ENCODE data around the gene IL3RA.
"Not testable (repeated sequence)": the region's sequence is repeated elsewhere in the genome, so short reads cannot be mapped to it uniquely, and the experiment has no call there.

IL3RA gene

GRCh38 chrX:1400742-1401471 lies 64.3 kb downstream of the IL3RA start:
- in situ Hi-C loops (cut with MboI; ENCODE audit: low sequenced_read_pairs, unreplicated experiment), result no loop called here
- TF ChIP-seq, protein P1, sequence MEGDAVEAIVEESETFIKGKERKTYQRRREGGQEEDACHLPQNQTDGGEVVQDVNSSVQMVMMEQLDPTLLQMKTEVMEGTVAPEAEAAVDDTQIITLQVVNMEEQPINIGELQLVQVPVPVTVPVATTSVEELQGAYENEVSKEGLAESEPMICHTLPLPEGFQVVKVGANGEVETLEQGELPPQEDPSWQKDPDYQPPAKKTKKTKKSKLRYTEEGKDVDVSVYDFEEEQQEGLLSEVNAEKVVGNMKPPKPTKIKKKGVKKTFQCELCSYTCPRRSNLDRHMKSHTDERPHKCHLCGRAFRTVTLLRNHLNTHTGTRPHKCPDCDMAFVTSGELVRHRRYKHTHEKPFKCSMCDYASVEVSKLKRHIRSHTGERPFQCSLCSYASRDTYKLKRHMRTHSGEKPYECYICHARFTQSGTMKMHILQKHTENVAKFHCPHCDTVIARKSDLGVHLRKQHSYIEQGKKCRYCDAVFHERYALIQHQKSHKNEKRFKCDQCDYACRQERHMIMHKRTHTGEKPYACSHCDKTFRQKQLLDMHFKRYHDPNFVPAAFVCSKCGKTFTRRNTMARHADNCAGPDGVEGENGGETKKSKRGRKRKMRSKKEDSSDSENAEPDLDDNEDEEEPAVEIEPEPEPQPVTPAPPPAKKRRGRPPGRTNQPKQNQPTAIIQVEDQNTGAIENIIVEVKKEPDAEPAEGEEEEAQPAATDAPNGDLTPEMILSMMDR (IDR thresholded peaks at IDR 0.05; ENCODE audit: borderline replicate concordance, control extremely low read depth, extremely low read depth, insufficient read depth, missing control alignments), result no peak
- DNase-seq (ENCODE audit: low spot score), result no peak

DNA sequence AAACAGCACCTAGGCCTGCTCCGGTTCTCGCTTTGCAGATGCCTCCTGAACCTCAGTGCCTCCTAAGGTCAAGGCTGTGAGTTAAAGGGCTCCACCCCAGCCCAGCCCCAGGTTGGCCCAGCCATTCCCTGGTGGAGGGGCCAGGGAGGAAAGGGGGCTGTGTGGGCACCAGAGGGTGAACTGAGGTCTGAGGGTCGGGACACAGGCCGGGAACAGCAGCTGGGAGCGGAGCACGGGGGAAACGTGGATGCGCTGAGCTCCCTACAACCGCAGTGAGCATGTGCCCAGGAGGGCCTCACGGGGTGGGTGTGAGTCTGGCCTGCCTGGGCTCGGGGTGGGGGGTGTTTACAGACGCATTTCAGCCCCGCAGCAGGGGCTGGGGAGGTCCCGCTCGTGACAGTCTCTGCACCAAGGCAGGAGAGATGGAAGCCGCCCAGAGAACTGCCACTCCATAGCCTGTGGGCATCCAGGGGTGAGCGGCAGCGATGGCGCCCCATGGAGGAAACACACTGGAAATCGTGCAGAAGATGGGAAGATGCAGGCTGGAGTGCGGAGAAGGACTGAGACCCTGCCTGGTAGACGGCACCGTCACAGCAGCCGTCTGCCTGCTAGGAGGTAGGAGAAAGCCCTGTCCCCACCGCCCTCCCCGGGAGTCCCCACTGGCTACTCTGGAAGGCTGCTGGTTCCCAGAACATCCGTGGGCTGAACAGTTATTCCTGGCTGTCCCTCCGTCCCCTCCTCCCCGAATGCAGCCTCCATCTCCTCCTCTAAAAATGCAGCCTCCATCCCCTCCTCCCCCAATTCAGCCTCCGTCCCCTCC lies 65.2 kb downstream of the IL3RA start:
- DNase-seq (ENCODE audit: low spot score), result no peak
- TF ChIP-seq, protein P1 (IDR thresholded peaks at IDR 0.05; ENCODE audit: borderline replicate concordance, control extremely low read depth, extremely low read depth, insufficient read depth, missing control alignments), result no peak
- in situ Hi-C loops (cut with MboI; ENCODE audit: low sequenced_read_pairs, unreplicated experiment), result no loop called here

DNA sequence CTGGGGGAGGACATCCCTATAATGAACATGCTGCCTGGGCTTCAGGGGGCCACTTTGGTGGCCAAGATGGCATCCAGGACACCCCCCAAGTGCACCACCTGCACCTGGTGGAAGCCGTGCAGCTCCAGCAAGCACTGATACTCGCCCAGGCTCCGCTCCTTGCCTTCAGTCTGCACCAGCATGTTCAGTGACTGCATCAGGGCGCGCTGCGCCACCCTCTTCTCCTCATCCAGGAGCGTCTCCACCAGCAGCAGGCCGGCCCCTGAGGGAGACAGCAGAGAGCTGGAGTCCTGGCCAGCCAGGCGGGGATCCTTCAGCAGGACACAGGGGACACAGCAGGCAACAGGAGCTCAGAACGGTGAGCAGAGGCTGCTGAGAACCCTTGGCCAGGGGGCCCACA lies 66.6 kb downstream of the IL3RA start:
- in situ Hi-C loops (cut with MboI; ENCODE audit: low sequenced_read_pairs, unreplicated experiment), result no loop called here
- TF ChIP-seq, protein P1 (IDR thresholded peaks at IDR 0.05; ENCODE audit: borderline replicate concordance, control extremely low read depth, extremely low read depth, insufficient read depth, missing control alignments), result no peak
- no peak for DNase-seq (ENCODE audit: low spot score)

DNA sequence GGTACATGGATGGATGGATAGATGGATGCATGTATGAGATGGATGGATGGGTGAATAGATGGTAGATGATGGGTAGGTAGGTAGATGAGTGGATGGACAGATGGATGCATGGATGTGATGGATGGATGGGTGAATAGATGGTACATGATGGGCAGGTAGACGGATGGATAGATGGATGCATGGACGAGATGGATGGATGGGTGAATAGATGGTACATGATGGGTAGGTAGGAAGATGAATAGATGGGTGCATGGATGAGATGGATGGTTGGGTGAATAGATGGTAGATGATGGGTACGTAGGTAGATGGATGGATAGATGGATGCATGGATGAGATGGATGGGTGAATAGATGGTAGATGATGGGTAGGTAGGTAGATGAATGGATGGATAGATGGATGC lies 67.3 kb downstream of the IL3RA start:
- in situ Hi-C loops (cut with MboI; ENCODE audit: low sequenced_read_pairs, unreplicated experiment); DNase-seq (ENCODE audit: low spot score): not testable (repeated sequence)

GRCh38 chrX:1405769-1406168 lies 69.2 kb downstream of the IL3RA start:
- in situ Hi-C loops (cut with MboI; ENCODE audit: low sequenced_read_pairs, unreplicated experiment); DNase-seq (ENCODE audit: low spot score): not testable (repeated sequence)

GRCh38 chrX:1407035-1407434 lies 70.5 kb downstream of the IL3RA start:
- TF ChIP-seq, protein P1 (IDR thresholded peaks at IDR 0.05; ENCODE audit: borderline replicate concordance, control extremely low read depth, extremely low read depth, insufficient read depth, missing control alignments), result no peak
- in situ Hi-C loops (cut with MboI; ENCODE audit: low sequenced_read_pairs, unreplicated experiment), result no loop called here
- no peak for DNase-seq (ENCODE audit: low spot score)

GRCh38 chrX:1411326-1411725 lies 74.7 kb downstream of the IL3RA start:
- in situ Hi-C loops (cut with MboI; ENCODE audit: low sequenced_read_pairs, unreplicated experiment), result no loop called here
- peak; percentile 21 for DNase-seq (ENCODE audit: low spot score)
- TF ChIP-seq, protein P1 (IDR thresholded peaks at IDR 0.05; ENCODE audit: borderline replicate concordance, control extremely low read depth, extremely low read depth, insufficient read depth, missing control alignments), result no peak

Measured in GM13976 (cell line).